ENCODE results near the gene AQP12A.
"Not testable (repeated sequence)": the region's sequence is repeated elsewhere in the genome, so short reads cannot be mapped to it uniquely, and the experiment has no call there.

Gene AQP12A

DNA sequence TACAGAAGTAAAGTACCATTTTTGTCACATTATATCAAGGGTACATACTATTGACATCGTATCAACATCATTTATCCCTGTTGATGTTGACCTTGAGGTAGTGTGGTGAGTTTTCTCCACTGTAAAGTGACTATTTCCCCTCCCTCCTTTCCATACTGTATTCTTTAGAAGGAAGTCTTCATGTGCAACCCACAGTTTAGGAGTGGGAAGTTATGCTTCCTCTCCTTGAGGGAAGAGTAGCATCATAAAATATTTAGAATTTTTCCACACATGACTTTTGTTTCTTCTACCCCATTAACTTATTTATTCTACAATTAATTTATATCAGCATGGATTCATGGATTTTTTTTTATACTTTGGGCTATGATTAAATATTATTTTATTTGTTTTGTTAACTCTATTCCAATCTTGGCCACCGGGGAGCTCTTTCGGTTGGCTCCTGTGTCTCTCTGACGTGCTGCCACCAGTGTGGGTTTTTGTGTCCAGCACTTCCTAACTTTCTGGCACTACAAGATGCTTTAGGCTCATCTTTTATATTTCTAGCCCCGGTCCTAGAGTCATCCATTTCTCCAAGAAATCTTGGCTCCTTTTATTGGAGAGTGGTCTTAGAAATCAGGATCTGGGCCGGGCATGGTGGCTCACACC, 28.0 kb upstream of the AQP12A start:
- DNase-seq = no peak

DNA sequence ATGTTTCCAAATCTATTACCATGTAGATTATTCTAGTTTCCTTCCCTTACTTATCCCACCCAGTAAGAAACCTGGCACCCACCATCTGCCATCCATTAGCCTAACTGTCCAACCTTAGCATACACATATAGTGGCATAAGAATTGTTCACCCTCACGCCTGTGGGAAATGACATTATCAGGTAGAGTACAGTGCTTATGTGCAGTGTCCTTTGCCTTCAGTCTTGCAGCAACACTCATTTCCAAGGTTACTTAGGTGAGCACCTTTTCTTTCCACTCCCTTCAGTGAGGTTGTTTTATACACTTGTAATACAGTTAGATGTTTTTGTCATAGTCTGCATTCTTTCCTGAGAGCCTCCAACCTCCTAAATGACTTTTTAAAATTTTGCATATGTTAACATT, 27.0 kb upstream of the AQP12A start:
- DNase-seq = no peak

DNA sequence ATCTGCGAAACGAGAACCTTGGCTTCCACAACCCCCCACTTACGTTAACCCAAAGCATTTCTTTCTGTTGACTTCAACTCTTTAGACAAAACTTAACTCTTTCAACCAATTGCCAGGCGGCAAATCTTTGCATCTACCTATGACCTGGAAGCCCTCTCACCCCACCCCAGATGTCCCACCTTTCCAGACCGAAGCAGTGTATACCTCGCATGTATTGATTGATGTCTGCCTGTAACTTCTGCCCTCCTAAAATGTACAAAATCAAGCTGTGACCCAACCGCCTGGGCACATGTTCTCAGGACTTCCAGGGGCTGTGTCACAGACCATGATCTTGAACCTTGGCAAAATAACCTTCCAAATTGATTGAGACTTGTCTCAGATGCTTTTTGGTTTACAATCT, 21.3 kb upstream of the AQP12A start:
- DNase-seq = no peak

DNA sequence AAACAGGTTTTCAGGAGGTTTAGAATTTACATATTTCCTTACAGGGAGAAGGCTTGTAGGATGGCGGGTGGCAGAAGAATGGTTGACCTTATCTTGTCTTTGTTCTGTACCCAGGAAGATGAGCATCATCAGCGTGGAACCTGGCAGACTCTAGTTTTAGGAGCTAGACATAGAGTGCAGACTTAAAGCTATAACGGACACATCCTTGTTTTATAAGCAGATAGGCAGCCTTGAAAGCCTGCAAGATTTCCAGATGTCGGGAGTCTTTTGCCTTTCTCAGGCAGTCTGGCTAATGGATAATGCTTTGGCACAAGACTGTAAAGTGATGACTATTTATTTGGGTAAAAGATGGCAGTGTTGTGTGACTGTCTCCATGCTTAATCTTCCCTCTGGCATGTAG, 20.7 kb upstream of the AQP12A start:
- DNase-seq = no peak

DNA sequence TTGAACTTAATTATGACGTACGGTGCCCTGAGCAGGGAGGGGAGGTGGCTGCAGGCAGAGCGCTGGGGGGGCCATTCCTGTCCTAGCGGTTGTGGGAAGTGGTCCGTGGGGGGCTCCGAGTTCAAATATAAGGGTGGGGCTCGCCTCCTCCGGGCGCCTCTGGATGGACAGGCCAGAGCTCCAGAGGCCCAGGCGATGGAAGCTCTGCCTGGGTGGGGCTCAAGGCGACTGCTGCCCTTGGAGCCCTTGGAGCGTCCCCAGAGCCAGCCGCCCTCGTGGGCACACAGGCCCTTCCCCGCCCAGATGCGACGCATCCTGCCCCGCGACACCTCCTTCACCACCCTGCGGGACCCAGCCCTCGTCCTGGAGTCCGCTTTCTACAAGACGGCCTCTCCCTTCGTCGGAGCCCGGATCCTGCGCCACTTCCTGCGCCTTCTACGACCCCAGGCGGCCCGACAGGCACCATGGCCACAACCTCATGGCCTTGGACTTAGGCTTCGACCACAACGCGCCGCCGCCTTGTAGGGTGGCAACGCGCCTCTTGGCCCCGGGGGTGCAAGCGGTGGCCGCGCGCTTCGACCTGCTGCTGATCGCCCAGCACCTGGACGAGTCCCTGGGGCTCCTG, 19.5 kb upstream of the AQP12A start:
- DNase-seq = no peak

DNA sequence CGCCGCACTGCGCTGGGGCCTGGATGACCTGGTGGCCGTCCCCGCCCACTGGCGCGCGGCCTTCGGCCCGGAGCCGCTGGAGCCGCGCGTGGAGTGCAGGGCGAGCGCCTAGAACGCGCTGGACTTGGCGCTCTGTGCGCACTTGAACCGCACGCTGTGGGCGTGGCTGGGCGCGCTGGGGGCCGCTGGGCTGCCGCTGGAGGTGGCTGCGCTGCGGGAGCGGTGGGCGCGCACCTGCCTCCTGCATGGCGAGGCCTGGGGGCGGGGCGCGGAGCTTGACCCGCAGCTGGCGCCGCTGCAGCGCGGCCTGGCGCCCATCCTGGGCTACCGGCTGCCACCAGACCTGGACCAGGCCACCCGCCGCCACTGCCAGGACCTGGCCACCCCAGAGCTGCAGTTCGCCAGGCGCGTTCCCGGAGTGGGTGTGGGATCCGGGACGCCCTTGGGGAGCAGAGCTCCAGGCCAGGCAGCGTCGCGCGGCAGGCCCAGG, 18.9 kb upstream of the AQP12A start:
- DNase-seq = no peak

DNA sequence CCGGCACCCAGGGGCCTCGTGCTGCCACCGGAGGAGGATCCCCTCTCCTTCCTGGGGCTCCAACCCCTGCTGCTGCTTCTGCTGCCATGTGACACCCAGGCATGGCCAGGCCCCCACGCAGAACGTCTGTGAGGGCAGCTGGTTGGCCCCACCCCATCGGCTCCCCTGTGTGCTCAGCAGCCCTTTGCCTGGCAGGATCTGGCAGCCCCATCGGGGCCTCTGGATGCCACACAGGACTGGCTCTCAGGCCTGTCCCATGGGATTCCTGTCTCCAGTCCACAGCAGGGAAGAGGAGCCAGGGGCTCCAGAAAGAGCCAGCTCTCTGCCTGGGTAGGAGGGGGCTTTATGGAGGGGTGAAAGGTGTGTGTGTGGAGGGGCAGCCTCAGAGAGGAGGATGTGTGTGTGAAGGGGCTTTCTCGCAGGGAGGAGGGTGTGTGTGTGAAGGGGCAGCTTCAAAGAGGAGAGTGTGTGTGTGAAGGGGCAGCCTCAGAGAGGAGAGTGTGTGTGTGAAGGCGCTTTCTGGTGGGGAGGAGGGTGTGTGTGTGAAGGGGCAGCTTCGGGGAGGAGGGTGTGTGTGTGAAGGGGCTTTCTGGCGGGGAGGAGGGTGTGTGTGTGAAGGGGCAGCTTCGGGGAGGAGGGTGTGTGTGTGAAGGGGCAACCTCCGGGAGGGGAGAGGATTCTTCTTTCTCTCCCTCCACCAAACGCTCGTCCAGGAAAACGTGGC, 17.0 kb upstream of the AQP12A start:
- DNase-seq = not testable (repeated sequence)

DNA sequence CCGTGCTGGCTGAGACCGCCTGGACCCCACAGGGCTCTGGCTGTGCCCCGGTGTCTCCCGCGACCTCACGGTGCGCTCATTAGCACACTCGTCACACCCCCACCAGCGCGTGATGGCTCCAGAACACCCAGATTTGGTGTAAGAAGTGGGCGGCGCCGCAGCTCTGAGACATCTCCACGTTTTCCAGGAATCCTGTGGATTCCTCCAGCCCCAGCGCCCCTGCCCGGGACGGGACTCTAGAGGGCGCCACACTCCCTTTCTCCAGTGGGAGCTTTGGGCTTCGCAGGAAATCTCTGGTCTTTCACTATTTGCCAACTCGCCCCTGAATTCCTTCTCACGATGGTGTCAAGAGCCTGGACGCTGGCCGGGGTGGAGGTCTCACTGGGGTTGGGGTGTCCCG, 16.3 kb upstream of the AQP12A start:
- not testable (repeated sequence) for DNase-seq

DNA sequence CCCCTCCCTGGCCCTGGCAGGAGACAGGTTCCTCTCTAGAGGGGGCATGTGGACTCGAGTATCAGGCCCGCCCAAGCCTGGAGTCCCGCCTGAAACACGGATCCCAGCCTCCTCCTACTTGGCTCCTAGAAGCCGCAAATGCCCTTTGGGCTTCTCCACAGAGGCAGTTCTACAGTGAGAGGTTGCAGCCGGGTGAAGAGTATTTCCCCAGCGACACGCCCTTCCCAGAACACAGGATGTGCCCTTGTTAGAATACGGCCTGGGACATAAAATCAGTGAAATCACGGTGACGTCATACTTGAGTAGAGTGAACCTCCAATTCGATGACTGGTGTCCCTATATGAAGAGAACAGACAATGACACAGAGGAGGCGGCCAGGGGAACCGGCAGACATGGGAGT, 13.6 kb upstream of the AQP12A start:
- DNase-seq = not testable (repeated sequence)

DNA sequence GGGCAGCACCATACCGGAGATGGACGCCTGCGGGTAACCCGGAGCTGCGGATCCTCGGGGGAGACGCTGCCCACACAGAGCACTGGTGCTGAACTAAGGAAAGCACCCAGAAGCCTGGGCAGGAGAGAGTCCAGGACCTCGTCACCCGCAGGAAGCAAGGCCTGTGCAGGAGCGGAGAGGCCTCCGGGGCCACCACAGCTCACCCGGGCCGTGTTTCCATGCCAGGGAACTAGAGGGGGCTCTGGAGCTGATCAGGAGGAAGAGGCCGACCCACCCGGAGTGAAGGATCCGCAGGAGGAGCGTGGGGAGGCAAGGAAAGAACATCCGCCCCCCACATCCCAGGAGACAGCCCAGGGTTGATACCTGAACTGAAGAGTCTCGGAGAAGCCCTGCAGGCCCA, 12.8 kb upstream of the AQP12A start:
- not testable (repeated sequence) for DNase-seq

DNA sequence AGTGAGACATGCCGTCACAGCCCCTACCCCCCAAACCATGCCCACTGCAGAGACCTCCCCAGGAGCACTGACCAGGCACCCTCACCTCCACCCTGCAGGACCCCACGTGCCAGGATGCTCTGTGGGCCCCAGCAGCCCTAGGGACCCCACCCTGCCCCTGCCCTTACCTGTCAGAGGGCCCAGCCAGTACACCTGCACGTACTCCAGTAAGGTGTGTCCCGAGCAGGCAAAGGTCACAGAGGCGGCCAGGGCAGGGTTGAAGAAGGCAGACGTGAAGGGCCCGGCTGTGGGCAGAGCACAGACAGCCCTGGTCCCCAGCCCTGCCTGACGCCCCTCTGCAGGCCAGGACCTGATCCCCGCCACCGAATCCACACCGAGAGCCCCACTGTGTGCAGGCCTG, 11.5 kb upstream of the AQP12A start:
- not testable (repeated sequence) for DNase-seq

DNA sequence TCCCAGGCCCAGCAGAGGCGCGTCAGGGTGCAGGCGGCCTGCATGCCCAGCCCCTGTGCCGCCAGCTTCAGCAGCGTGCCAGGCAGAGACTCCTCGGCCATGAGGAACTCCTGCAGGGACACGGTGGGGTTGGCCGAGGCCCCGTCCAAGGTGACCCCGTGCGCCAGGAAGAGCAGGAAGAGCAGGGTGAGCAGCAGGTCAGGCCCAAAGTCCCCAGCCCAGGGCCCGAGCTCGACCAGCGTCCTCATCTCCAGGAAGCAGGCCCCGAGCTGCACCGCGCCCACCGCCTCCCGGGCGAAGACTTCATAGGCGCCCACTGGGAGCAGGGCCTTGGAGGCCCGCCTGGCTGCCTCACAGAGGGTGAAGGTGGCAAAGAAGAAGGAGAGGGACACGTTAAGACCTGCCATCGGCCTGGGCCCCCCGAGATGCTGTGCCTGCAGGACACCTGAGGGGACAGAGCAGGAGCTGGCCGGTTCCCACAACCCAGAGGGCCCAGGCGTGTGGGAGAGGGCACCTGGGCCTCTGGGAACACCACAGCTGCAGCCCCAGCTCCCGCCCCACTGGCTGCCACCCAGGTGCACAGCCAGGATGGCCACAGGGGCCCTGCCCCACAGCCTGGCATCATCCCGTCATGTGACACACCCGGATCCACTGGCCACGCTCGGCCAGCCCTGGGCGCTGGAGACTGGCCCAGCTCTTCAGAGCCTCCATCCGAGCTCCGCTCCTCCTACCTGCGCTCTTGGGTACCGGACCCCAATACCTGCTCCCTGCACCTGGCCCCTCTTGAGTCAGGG, 9.0 kb upstream of the AQP12A start, which contains the start of gene AQP12B:
Gene AQP12B, minus strand, starts transcription at position 455 of the 794 bp plus-strand sequence. Its CDS starts 48 bp downstream, at position 407.
- DNase-seq = not testable (repeated sequence)

DNA sequence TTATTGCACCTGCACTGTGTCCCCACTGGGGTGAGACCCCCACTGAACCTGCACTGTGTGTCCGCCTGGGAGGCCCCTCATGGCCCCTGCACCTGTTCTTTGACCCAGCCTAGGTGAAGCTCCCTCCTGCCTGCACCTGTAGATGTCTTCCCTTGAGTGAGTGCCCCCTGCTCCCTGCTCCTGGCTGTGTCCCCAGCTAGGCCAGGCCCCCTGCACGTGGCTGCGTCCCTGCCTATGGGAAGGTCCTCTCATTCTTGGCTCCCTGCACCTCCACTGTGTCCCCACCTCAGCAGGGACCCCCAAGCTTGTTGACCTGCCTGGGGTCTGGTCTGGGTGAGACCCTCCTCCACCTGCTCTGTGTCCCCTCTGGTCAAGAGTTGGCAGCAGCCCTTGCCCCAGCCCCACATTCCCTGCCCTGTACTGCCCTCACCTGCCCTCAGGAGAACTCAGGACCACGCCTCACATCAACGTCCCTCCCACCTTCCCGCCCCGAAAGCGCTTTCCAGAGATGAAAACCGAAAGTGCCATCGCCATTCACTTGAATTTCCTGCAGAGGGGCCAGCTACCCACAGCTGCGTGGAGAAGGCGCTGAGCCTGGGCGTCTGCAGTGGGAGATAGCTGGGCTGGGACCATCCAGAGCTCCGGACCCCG, 8.2 kb upstream of the AQP12A start:
- not testable (repeated sequence) for DNase-seq

DNA sequence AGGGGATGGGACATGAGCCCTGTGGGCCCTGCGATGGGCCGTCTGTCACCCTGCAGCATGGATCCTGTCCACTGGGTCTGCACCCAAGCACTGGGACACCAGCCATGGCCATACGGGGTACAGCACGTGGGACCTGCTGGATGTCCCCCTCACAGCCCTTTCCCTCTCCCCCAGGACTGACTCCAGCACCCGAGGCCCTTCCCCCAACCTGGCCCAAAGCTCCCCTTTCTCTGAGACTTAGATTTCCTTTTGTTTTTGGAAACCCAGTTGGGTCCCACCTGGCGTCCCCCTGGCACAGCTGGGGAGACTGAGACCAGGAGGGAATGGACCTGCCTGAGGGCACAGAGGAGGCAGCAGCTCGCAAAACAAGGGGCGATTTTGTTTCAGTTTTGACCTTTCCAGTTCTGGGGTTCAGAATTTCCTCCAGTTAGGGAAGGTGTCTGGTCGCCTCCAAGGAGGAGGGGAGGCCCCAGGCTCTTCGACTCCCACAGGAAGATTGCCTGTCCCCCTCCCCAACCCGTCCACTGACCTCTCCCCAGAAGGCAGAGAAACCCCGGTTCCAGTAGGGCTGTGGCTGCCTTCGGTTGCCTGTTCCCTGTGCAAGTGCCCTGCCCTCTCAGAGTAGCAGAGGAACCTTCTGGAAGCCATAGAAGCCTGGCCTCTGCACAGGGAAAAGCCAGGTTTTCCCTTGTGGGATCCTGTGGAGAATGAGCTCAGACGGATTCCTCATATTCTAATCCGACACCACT, 7.5 kb upstream of the AQP12A start:
- not testable (repeated sequence) for DNase-seq

DNA sequence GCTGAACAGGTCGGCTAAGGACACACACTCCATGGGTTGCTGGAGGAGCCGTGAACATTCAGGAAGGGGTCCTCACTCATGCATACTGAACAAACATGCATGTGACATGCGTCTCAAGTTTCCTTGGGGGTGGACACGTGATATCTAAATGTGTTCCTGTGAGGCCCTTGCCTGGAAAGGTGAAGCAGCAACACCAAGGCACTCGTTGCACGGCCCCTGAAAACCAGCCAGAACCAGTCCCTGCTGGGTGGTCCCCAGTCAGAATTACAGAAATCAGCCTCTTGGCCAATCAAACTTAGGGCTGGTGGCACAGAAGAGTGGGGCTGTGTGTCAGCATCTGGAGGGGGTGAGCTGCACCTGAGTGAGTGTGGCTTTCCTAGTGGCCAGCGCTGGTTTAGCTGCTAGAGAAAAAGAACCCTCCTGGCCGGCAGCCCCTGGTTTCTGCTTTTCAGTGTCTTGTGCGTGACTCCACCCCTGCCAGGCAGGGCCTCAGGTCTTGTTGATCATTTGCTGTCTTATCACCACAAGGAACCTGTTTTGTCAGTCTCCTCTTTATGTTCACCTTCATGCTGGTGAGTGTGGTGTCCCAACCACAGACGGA, 5.8 kb upstream of the AQP12A start:
- DNase-seq = no peak

DNA sequence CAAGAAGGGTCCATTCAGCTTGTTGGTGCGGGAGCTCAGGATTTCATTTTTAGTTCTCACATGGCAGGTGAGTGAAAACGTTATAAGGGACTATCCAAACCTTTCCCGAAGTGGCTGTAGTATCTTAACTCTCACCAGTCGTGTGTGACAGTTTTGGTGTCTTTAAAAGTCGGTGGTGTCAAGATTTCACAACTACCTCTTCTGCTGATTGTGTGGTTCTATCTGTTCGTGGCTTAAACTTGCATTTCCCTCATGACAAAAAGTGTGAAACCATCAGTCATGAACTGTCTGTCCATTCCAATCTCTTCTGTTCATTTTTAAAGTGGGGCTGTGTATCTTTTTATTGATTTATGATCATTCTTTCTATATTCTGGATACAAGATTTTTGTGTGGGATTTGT, 5.2 kb upstream of the AQP12A start:
- DNase-seq = no peak

DNA sequence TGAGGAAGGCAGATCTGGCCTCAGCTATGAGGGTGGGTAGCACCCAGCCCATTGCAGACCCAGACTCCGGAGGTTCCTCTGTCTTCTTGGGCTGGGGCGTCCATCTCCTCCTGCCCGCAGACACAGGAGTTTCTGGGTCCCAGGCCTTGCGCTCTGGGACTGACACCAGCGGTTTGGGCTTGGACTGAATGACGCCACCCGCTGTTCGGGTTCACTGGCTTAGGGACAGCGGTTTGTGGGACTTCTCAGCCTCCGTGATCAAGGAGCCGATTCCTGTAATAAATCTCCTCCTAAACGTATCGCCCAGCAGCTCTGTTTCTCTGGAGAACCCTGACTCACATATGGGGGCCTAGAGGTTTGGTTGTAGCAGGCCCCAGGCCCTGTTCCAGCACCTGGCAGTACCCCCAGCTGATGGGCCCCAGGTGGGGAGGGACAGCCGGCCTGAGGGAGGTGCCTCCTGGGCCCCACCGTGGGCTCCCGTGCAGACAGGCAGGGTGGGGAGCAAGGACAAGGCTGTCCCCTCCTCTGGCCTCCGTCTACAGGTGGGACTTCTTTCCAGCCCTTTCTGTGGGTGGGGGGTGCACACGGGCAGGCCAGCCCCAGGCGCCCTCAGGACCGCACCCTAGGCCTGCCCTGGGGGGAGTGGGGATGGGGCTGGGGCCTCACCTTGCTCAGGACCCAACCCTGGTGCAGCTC, 4.5 kb upstream of the AQP12A start:
- no peak for DNase-seq

DNA sequence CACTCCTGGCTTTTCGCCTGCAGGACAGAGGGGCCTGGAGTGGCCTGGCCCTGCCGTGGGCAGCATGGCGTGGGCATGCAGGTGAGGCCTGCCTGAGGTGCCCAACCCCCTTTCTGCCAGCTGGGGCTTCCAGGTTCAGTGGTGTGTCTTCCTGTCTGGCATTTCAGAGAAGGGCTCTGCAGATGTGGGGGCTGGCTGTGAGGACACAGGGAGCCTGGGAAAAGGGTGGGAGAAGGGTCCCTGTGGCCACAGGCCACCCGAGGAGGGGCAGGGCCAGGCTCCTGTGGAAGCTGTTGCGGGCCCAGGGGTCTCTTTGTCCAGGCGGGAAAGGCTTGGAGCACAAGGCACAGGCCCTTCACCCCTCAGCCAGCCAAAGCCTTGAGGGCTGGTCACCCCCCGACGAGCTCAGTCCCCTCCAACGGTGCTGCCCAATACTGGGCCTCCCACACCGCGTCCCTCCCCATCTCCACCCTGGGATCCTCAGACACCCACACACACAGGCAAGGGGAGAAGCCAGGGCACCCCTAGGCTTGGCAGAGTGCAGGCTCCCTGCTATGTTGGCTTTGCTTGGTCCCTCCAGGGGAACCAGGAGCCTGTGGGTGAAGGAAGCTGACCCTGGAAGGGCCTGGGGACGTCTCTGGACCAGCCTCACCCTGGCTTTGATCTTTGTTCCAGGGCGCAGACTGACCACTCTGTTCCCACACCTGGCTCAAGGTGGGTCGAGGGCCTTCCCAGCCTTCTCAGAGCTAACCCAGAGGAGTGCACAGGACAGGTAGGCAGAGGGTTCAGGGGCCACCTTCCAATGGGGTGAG, 3.7 kb upstream of the AQP12A start:
- DNase-seq = no peak

DNA sequence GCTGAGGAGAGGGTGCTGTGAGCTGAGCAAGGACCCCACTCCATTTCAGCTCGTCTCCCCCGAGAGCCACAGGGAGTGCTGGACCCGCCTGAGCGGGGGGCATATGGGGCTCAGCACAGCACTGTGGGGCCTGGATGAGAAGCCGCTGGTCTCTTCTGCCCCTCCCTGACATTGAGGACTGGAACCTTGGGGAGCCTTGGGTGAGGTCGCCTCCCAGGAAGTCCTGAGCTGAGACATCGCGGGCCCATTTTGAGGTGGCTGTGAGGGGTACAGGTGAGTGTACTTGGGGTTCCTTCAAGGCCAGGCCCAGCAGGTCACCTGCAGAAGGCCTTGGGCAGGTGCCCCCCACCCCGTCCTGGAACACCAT, 3.1 kb upstream of the AQP12A start:
- DNase-seq = no peak

DNA sequence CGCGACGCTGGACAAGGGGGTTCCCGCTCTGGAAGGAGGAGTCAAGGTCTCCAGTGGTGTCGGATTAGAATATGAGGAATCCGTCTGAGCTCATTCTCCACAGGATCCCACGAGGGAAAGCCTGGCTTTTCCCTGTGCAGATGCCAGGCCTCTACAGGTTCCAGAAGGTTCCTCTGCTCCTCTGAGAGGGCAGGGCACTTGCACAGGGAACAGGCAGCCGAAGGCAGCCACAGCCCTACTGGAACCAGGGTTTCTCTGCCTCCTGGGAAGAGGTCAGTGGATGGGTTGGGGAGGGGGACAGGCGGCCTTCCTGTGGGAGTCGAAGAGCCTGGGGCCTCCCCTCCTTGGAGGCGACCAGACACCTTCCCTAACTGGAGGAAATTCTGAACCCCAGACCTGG, 1.7 kb upstream of the AQP12A start:
- no peak for DNase-seq
